Uterus (tissue), 2 donors: ENCODE measurements around the gene XRCC4.

Experiments used
- POLR2A ChIP-seq, 2 donors: fragments of 450-650 bp; IDR thresholded peaks; one replicate each; pipeline ENCODE4 v1.6.1; 2016; ENCODE audit warnings: antibody characterized with exemption in 2 of 2, mild to moderate bottlenecking in 1 of 2, moderate library complexity in 1 of 2
- TF ChIP-seq, protein P1 (sequence below), 4 experiments: fragments of 200-600 bp in 2 of 4; fragments of 450-650 bp in 2 of 4; sonication (generic) in 2 of 4; IDR thresholded peaks; one replicate each; pipeline ENCODE4 v1.5.1; 2016 to 2019; ENCODE audit warnings: antibody characterized with exemption in 4 of 4, mild to moderate bottlenecking in 2 of 4, moderate library complexity in 1 of 4

DNA sequence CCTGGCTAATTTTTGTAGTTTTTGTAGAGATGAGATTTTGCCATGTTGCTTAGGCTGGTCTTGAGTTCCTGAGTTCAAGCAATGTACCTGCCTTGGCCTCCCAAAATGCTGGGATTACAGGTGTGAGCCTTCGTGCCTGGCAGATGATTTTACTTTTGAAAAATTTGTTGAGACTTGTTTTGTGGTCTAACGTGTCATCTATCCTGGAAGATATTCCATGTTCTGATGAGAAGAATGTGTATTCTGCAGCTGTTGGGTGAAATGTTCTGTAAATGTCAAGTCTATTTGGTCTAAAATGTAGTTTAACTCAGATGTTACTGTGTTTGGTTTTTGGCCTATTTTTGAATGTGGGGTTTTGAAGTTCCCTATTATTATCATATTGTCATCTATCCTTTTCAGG, 145.6 kb downstream of the XRCC4 start:
- TF ChIP-seq, protein P1, sequence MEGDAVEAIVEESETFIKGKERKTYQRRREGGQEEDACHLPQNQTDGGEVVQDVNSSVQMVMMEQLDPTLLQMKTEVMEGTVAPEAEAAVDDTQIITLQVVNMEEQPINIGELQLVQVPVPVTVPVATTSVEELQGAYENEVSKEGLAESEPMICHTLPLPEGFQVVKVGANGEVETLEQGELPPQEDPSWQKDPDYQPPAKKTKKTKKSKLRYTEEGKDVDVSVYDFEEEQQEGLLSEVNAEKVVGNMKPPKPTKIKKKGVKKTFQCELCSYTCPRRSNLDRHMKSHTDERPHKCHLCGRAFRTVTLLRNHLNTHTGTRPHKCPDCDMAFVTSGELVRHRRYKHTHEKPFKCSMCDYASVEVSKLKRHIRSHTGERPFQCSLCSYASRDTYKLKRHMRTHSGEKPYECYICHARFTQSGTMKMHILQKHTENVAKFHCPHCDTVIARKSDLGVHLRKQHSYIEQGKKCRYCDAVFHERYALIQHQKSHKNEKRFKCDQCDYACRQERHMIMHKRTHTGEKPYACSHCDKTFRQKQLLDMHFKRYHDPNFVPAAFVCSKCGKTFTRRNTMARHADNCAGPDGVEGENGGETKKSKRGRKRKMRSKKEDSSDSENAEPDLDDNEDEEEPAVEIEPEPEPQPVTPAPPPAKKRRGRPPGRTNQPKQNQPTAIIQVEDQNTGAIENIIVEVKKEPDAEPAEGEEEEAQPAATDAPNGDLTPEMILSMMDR (IDR thresholded peaks at IDR 0.05) = no peak
- no peak for TF ChIP-seq POLR2A (IDR thresholded peaks at IDR 0.05)
